Measurements from ENCODE around the gene KIF17. TPM values are rescaled to one million over a fixed set of nuclear protein-coding genes. Genes with fewer than 3 reads are reported as not detected.

The KIF17 gene
- total RNA-seq, 1 donor from 2014 or later = 2.4 TPM

- intact Hi-C loops (cut with DNase I) = no loop called here
Observed at GRCh38 chr1:20672265-20672632, 45.6 kb downstream of the KIF17 start.

DNA sequence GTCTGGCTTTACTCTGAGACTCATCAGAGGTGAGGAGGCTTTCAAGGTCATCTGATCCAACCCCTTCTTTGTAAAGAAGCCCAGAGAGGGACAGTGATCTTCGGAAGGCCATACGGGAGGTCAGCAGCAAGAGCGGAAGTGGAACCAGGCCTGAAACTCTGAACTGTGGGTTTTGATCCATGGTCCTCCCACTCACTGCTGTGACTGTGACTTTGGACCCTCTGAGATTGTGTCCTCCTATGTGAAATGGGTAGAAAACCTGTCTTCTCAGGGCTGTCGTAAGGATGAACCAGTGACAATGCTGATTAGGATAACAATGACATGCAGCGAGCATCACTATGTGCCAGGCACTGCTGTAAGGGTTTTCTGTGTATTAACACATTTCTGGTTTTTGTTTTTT, 46.9 kb downstream of the KIF17 start:
- no peak for DNase-seq (ENCODE audit: low spot score)
- ATAC-seq = no peak
- intact Hi-C loops (cut with DNase I) = no loop called here

More at GRCh38 chr1:20672265-20672632, 45.6 kb downstream of the KIF17 start:
- ATAC-seq (no peak), DNase-seq (ENCODE audit: low spot score) (no peak)

GRCh38 chr1:20668581-20668980, 49.2 kb downstream of the KIF17 start:
- no peak for ATAC-seq
- no peak for DNase-seq (ENCODE audit: low spot score)
- intact Hi-C loops (cut with DNase I) = no loop called here

DNA sequence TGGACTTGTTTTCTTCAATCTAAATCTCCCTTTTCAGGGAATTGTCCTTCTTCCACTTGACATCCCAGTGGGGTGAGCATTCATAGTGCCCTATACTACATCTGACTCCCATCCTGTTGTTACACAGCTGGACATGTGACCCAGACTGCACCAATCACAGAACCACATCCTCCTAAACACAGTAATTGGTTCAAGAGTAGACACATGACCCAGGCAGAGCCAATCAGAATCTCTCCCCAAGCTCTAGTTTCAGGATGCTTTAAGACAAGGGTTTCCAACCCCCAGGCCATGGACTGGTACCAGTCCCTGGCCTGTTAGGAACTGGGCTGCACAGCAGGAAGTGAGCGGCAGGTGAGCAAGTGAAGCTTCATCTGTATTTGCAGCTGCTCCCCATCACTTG, 51.0 kb downstream of the KIF17 start:
- no peak for ATAC-seq
- intact Hi-C loops (cut with DNase I) = no loop called here

GRCh38 chr1:20666146-20666545, 51.7 kb downstream of the KIF17 start:
- no peak for DNase-seq (ENCODE audit: low spot score)
- intact Hi-C loops (cut with DNase I) = no loop called here
- no peak for ATAC-seq

More for the DNA sequence above, 51.0 kb downstream of the KIF17 start:
- DNase-seq (ENCODE audit: low spot score) = no peak

DNA sequence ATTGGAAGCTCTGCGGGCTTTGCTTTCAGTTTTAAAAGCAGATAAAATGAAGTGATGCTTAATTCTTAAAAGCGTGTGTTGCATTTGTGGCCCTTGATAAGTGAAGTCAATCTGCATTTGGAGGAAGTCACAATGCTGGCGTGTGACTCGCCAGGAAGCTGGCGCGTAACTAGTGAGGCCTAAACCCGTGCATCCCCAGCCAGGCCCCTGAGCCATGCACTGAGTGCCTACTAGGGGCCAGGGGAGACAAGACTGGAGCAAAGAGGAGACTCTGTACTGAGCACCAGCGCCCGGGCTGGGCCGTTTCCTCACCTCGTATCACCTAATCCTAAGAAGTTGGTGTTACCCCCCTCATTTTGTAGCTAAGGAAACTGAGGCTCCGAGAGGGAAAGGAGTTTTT, 52.1 kb downstream of the KIF17 start:
- ATAC-seq = no peak
- no peak for DNase-seq (ENCODE audit: low spot score)
- intact Hi-C loops (cut with DNase I) = no loop called here

DNA sequence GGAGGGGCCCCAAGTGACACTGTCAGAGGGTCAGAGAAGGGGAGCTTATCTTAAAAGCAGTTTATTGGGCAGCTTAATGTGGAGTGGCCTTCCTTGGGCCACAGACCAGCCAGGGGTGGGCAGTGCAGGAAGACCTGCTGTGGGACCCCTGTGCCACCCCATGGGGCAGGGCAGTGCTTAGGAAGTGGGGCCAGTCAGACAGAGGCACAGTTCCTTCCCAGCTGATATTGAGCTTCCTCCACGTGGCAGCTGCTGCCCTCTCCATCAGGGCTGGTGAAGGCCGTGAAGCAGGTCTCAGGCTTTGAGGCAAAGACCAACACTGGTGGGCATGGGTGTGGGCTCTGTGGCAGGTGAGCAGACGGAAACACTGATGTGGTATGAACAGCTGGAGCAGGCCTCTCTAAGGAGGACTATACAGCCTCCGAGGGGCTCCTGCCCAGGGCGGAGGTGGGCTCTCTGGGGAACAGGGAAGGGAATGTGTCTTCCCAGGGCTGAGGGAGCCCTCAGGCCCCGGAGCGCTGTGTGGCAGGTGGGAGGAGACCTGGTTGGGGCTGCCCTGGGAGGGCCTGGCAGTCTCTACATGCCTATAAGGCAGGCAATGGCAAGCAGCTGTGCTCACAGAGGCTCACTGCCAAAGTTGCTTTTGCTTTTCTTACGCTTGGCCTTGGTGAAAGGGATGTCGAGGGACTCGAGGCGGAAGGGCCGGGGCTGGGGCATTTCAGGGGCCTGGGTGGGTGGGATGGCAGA, 53.7 kb downstream of the KIF17 start:
- ATAC-seq = no peak
- intact Hi-C loops (cut with DNase I) = no loop called here
- DNase-seq (ENCODE audit: low spot score) = no peak

DNA sequence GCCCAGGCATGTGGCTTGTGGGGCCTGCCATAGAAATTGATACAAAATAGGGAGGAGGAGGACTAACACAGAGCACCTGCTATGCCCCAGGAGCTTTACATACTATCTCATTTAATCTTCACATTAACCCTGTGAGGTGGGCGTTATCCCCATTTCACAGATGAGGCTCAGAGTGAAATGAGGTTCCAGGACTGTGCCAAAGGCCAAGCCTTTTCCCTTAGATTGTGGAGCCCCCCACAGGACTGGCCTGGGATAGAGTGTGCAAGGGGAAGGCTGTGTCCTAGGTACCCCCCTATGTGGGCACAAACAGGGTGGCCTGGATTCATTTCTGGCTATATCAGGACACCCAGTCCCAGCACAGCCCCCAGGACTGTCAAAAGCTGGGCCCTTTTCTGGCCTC, 54.4 kb downstream of the KIF17 start:
- ATAC-seq (no peak), DNase-seq (ENCODE audit: low spot score) (no peak)
- intact Hi-C loops (cut with DNase I) = no loop called here

DNA sequence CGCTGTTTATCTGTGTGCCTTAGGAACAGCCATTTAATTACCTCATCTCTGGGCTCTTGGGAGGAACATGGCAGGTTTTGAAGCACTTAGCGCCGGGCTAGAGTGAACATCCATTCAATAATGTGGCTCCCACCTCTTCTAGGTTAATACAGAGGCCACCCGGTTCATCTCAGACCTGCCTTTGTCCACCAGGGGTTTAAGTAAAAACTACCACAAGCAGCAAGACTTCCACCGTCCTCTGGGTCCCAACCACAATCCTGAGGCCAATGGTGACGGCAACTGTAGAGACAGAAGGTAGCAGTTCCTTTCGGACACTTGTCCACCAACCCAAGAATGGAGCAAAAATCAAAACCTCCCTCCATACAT, 55.7 kb downstream of the KIF17 start:
- no peak for ATAC-seq
- intact Hi-C loops (cut with DNase I) = no loop called here
- no peak for DNase-seq (ENCODE audit: low spot score)

DNA sequence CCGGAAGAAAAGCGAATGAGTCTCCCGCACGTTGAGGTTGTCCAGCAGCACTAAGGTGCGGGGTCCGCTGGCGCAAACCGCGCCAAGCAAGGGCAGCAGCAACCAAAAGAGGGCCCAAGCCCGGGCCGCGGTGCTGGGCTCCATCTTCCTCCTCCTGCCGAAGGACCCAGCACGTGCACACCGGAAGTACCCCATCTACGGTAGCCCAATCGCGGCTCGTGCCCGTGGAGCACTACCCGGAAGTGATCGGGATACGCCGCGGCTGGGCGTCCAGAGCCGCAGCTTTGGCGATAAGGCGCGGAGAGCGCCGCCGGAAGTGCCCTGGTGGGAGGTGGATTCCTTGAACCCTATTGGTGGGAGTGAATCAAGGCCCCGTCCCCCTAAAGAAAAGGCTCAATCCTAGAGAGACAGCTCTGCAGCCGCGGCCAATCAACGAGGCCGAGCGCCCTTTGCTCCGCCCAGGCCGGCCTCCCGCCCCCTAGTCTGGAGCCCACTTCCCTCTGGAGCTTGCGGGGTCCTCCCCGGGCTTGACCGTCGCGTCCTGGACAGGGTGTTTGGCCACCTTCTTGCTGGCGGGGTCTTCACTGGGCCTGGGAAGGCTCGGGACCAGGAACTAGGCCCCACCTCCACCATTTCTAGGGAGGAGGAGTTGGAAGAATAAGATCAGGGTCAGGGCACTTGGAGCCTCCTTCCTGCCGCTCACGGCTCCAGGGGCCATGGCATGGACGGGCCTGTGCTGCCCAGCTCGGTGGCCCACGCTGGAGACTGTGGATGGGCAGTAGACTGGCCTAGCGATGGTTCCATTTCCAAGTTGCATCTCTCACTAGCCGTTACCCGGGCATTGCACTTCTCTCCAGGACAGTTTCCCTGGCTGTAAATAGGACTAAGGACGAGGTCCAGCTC, 56.3 kb downstream of the KIF17 start, which contains the start of gene DDOST:
Gene DDOST, minus strand, starts transcription at position 163 of the 903 bp plus-strand sequence. Its CDS starts 19 bp downstream, at position 144.
- DNase-seq (ENCODE audit: low spot score) = peak; percentile 96
- intact Hi-C loops (cut with DNase I) = no loop called here
- ATAC-seq = peak; percentile 99

GRCh38 chr1:20660847-20661206, 57.0 kb downstream of the KIF17 start:
- no peak for DNase-seq (ENCODE audit: low spot score)
- ATAC-seq = no peak
- intact Hi-C loops (cut with DNase I) = no loop called here

DNA sequence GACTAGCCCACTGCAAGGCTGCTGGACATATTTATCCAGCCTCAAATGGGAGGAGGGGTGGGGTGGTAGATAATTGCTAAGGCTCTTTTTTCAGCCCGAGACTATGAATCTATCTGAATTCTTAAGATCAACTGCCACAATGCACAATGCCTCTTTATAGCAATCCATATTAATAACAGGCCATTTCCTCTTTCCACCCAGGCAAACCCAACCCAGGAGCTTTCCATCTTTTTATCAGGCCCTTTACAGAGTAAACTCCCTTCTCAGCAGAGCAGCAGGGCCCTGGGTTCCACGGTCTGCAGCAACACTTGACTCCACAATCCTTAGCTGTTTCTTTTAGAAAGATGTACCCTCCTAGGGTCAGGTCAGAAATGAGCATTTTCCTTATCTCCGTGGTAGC, 57.4 kb downstream of the KIF17 start:
- ATAC-seq = no peak
- no peak for DNase-seq (ENCODE audit: low spot score)
- intact Hi-C loops (cut with DNase I) = no loop called here

DNA sequence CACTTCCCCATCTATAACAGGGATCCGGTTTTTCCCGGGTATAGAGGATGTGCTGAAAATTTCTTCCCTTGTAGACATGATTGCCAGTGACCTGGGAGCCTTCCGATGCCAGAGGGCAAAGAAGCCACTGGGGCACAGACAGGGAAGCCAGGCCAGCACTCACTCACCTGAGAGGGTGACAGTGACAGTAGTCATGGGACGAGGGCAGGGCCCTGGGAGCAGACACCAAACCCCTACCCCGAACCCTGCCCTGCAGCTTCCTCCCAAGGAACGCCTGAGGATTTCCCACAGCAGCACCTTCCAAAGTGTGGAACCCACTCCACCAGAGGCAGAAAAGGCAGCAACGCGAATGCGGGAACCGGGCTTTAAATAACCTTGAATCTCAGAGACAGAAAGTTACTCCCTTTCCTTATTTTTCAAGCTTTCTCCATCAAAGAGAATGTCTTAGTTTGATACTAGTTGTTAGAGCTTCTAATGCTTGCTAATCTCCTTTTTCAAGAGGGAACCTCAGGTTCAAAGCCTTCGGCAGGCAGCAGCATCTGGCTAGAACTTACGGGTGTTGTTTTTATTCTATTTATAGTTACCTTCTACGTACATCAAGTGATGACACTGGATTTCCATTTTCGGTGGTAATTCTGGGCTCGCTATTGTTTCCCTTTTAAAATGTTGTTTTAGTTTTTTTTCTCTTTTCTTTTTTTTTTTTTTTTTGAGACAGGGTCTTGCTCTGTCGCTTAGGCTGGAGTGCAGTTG, 59.5 kb downstream of the KIF17 start:
- intact Hi-C loops (cut with DNase I) = no loop called here
- ATAC-seq (no peak), DNase-seq (ENCODE audit: low spot score) (no peak)

DNA sequence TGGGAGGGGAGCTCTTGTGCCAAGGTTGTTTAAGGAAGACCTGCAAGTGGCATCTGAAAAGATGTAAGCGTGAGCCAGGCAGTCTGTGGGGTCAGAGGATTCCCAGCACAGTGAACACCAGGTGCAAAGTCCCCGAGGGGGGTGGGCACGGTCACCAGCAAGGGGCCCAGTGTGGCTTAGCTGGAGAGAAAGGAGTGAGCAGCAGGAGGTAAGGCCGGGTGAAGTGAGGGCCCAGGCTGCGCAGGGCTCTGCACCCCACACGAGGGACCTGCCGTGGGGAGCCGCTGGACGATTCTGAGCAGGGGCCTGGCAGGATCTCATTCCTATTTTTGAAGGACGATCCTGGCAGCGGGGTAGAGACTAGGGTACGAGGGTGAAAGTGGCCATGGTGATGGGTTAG, 60.8 kb downstream of the KIF17 start:
- intact Hi-C loops (cut with DNase I) = no loop called here
- DNase-seq (ENCODE audit: low spot score) (no peak), ATAC-seq (no peak)

- intact Hi-C loops (cut with DNase I) = no loop called here
- no peak for DNase-seq (ENCODE audit: low spot score)
- ATAC-seq = no peak
Observed at GRCh38 chr1:20654104-20654690, 63.6 kb downstream of the KIF17 start.

DNA sequence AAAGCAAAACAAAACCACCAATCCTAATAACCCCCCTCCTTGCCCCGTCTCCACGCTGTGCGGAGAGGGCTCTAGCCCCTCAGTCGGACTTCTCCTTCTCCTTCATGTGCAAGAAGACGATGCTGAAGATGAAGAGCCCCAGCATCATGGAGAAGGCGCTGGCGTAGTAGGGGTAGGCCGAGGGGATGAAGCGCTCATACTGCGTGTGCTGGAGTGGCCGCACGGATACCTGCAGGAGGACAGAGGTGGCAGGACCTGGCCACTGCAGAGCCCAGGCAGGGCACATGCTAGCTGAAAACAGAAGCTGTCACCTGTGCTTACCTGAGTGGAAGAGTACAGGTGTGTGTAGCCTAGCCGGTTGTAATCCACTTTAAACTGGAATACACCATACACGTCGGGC, 65.5 kb downstream of the KIF17 start:
- ATAC-seq (no peak), DNase-seq (ENCODE audit: low spot score) (no peak)
- intact Hi-C loops (cut with DNase I) = no loop called here

DNA sequence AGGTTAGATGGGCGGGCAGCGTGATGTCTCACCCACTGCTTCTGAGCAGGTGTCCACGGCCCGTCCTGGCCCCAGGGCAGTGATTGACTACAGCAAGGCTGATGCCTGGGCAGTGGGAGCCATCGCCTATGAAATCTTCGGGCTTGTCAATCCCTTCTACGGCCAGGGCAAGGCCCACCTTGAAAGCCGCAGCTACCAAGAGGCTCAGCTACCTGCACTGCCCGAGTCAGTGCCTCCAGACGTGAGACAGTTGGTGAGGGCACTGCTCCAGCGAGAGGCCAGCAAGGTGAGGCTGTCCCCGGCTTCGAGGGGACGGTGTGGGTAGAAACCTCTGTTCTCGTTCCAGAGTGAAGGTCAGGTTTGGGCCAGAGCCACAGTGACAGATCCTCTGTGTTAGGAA, 68.9 kb downstream of the KIF17 start:
- intact Hi-C loops (cut with DNase I) = loop anchor here (10.0 kb wide), 1 partner anchor 124 kb away; no protein-coding TSS in a partner anchor
- DNase-seq (ENCODE audit: low spot score) = no peak
- no peak for ATAC-seq

GRCh38 chr1:20648438-20648837, 69.4 kb downstream of the KIF17 start:
- intact Hi-C loops (cut with DNase I) = loop anchor here (10.0 kb wide), 1 partner anchor 124 kb away; no protein-coding TSS in a partner anchor
- DNase-seq (ENCODE audit: low spot score) (no peak), ATAC-seq (no peak)

GRCh38 chr1:20645414-20645813, 72.4 kb downstream of the KIF17 start:
- intact Hi-C loops (cut with DNase I) = loop anchor here (10.0 kb wide), 1 partner anchor 121 kb away; no protein-coding TSS in a partner anchor
- no peak for ATAC-seq

More at GRCh38 chr1:20645414-20645813, 72.4 kb downstream of the KIF17 start:
- no peak for DNase-seq (ENCODE audit: low spot score)

All from sciatic nerve (tissue), 2 donors.